Measurements from ENCODE around the gene TBCEL.

GRCh38 chr11:121134741-121135312, 110.9 kb downstream of the TBCEL start:
- TF ChIP-seq SP1 (IDR thresholded peaks at IDR 0.05): no peak
- TF ChIP-seq, protein P1, sequence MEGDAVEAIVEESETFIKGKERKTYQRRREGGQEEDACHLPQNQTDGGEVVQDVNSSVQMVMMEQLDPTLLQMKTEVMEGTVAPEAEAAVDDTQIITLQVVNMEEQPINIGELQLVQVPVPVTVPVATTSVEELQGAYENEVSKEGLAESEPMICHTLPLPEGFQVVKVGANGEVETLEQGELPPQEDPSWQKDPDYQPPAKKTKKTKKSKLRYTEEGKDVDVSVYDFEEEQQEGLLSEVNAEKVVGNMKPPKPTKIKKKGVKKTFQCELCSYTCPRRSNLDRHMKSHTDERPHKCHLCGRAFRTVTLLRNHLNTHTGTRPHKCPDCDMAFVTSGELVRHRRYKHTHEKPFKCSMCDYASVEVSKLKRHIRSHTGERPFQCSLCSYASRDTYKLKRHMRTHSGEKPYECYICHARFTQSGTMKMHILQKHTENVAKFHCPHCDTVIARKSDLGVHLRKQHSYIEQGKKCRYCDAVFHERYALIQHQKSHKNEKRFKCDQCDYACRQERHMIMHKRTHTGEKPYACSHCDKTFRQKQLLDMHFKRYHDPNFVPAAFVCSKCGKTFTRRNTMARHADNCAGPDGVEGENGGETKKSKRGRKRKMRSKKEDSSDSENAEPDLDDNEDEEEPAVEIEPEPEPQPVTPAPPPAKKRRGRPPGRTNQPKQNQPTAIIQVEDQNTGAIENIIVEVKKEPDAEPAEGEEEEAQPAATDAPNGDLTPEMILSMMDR (IDR thresholded peaks at IDR 0.05; ENCODE audit: low read depth, low read length, missing input control): no peak
- TF ChIP-seq, protein P2, sequence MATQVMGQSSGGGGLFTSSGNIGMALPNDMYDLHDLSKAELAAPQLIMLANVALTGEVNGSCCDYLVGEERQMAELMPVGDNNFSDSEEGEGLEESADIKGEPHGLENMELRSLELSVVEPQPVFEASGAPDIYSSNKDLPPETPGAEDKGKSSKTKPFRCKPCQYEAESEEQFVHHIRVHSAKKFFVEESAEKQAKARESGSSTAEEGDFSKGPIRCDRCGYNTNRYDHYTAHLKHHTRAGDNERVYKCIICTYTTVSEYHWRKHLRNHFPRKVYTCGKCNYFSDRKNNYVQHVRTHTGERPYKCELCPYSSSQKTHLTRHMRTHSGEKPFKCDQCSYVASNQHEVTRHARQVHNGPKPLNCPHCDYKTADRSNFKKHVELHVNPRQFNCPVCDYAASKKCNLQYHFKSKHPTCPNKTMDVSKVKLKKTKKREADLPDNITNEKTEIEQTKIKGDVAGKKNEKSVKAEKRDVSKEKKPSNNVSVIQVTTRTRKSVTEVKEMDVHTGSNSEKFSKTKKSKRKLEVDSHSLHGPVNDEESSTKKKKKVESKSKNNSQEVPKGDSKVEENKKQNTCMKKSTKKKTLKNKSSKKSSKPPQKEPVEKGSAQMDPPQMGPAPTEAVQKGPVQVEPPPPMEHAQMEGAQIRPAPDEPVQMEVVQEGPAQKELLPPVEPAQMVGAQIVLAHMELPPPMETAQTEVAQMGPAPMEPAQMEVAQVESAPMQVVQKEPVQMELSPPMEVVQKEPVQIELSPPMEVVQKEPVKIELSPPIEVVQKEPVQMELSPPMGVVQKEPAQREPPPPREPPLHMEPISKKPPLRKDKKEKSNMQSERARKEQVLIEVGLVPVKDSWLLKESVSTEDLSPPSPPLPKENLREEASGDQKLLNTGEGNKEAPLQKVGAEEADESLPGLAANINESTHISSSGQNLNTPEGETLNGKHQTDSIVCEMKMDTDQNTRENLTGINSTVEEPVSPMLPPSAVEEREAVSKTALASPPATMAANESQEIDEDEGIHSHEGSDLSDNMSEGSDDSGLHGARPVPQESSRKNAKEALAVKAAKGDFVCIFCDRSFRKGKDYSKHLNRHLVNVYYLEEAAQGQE (IDR thresholded peaks at IDR 0.05): no peak
- no peak for TF ChIP-seq EGR1 (IDR thresholded peaks at IDR 0.05; ENCODE audit: low read depth in 2 of 2)
- no peak for TF ChIP-seq YY1 (IDR thresholded peaks at IDR 0.05)
- TF ChIP-seq FOXA1 (IDR thresholded peaks at IDR 0.05): no peak
- TF ChIP-seq JUND (IDR thresholded peaks at IDR 0.05): no peak

Measured in liver (tissue), 3 donors.